Dedifferentiated amniotic fluid mesenchymal stem cell (primary cell): ENCODE results near the gene TANGO2.
A peak's percentile ranks its signal among the peaks of the same experiment; 100 is the strongest.

Experiments used
- DNase-seq: peaks from one replicate; pipeline ENCODE4 v3.0.0-alpha.2; 2016; ENCODE audit errors: extremely low spot score

TANGO2 gene

DNA sequence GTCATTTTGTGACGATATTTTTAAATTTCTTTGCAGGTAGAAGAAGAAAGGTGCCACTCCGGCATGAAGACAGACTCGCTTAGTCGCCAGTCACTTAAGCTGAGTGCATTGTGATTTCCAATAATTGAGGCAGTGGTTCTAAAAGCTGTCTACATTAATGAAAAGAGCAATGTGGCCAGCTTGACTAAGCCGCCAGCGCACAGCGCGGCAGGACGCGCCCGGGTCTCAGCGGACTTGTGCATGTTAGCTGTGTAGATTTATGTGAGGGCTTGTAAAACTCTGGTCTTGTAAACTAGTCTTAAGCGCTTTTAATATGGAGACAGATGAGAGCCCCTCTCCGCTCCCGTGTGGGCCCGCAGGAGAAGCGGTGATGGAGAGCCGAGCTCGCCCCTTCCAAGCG is 64.7 kb downstream of the TANGO2 start:
- no peak for DNase-seq

DNA sequence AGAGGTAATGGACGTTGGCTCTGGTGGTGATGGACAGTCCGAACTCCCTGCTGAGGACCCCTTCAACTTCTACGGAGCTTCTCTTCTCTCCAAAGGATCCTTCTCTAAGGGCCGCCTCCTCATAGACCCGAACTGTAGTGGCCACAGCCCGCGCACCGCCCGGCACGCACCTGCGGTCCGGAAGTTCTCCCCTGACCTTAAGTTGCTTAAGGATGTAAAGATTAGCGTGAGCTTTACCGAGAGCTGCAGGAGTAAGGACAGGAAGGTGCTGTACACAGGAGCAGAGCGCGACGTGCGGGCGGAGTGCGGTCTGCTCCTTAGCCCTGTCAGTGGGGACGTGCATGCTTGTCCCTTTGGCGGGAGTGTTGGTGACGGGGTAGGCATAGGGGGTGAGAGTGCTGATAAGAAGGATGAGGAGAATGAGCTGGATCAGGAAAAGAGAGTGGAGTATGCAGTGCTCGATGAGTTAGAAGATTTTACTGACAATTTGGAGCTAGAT is 65.2 kb downstream of the TANGO2 start:
- DNase-seq, result no peak

DNA sequence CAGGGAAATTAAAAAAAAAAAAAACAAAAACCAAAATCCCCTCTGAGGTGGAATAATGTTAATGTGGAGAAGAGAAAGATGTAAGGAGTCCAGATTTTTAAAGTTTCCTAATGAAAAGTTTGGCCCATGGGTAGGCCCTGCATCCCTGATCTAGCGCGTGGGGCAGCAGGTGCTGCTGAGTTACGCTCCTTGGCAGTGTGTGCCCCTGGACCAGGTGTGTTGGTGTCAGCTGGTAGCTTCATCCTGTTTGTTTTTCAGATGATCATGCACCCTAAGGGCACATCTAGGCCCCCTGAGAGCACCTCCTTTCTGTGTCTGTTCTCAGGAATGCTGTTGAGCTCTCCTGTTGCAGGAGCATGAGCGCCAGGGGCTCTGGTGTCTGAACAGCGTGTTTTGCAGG is 65.9 kb downstream of the TANGO2 start:
- no peak for DNase-seq

DNA sequence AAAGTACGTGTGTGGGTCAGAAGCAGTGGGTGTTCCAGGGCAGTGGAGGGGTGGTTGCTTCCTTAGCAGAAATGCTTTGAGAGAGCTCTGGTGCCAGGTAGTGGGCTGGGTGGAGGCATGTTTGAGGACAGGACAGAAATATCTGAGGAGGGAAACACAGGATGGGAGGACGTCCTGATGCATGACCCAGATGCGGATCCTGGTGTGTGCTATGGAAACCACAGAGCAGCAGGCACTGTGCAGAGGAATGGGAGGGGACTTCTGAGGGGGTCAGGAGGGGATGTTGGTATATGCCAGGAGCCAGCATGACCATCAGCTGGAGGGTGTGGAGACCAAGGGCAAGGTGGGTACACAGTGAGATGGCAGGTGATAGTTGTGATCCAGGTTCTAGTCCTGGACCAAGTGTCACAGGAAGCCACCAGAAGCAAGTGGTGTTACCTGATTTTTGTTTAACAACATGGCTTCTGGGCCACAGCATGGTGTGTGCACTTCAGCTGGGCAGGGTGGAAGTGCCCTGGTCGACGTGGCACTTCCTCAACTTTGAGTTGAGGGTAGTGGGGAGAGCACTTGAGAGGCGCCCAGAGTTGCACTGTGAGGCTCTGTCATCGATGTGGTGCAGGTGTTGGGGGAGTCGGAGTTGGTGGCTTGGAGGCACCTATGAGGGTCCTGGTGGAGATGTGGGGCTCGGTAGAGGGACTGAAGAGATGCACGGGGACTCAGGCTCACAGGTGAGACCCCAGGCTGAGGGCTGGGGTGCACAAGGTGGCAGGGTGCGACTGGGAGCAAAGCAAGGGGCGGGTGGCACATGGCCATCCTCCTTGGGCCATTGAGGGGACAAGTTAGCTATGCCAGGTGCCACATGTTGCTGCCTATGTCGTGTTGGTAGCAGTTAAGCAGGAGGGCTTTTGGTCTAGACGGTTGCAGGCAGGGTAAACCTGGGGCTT is 66.7 kb downstream of the TANGO2 start:
- no peak for DNase-seq

DNA sequence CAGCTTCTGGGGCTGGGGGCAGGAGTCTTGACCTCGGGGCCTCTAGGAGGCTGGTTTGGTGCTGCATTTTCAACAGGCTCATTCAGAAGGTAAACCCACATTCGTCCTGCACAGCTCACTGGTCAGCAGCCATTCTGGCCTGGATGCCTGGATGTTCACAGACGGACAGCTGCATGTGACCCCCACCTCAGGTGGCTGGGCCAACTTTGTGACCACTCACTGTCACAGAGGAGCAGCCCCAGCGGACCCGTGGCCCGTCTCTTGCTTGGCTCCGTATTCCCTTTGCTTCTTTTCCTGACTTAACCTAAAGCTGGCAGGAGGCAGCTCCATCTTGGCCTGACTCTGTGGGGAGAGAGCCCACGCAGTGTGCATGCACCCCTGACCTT is 67.3 kb downstream of the TANGO2 start:
- DNase-seq, result no peak

DNA sequence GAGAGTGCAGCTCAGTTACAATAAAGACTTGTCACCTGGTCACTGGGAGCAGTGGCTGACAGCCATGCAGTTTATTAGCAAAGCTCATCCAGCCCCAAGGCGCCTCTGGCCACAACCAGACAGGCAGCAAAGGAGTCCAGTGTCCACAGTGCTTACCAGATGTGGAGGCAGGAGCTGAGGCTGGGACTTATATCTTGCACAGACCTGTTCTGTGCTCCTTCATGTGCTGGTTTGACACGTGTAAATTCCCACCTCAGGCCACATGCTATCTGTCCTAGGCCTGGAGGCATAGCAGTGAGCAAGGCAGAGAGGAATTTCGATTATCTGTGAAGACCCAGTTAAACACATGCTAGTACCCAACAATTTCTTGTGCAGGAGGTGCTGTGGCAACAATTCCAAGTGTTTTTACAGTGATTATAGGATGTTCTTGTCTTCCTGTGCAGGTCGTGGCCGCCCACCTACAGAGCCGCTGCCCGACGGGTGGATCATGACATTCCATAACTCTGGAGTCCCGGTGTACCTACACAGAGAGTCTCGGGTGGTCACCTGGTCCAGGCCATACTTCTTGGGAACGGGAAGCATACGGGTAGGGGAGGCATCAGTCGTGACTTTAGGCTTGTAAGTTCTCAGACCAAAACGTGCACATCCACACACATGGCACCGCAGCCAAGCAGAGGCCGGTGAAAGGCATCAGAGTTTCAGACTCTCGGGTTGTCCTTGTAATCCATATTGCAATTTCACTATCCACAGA is 68.5 kb downstream of the TANGO2 start:
- DNase-seq, result no peak

DNA sequence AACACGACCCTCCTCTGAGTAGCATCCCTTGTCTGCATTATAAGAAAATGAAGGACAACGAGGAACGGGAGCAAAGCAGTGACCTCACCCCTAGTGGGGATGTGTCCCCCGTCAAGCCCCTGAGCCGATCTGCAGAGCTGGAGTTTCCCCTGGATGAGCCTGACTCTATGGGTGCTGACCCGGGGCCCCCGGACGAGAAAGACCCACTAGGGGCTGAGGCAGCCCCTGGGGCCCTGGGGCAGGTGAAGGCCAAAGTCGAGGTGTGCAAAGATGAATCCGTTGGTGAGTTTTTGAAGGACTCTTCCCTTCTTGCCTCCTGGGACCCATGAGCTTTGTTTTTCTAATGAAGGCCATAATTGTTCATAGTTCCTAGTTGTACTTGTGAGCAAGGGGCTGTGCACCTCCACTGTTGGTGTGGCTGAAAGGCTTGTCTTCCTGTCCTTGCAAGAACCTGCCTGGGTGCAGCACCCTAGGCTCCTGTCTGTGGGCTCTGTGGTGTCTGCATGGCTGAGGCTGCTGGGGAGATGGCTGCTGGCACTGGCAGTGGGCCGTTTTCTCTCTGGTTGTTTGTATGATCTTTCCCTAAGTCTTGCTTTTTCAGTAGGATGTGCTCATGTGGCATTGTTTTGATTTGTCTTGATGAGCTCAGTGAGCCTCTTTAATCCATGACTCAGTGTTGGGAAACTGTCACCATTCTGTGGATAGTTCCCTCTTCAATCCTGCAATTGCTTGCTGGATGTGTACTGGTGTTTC is 69.2 kb downstream of the TANGO2 start:
- peak; percentile 17 for DNase-seq

DNA sequence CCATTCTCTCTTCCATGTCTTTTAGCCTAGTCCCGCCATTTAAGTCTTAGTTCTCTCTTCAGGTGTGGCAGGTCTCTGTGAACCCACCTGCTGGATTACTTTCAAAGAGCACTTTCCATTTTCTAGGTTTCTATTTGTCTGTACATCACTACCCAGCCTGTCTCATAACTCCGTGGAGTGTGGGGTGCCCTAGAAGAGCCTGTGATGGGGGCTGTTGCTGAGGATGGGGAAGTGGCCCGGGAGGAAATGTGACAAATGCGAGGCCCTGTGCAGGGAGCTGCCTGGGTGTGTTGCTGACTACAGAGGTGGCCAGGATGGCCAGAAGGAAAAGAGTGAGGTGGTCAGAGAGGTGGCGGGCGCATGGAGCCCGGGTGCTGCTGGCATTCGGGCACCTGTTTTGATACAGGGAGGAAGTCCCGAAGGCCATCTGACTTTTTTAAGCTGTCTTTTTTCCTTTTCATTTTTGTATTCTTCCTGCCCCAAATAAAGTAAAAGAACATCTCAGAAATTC is 69.9 kb downstream of the TANGO2 start:
- DNase-seq, result no peak

DNA sequence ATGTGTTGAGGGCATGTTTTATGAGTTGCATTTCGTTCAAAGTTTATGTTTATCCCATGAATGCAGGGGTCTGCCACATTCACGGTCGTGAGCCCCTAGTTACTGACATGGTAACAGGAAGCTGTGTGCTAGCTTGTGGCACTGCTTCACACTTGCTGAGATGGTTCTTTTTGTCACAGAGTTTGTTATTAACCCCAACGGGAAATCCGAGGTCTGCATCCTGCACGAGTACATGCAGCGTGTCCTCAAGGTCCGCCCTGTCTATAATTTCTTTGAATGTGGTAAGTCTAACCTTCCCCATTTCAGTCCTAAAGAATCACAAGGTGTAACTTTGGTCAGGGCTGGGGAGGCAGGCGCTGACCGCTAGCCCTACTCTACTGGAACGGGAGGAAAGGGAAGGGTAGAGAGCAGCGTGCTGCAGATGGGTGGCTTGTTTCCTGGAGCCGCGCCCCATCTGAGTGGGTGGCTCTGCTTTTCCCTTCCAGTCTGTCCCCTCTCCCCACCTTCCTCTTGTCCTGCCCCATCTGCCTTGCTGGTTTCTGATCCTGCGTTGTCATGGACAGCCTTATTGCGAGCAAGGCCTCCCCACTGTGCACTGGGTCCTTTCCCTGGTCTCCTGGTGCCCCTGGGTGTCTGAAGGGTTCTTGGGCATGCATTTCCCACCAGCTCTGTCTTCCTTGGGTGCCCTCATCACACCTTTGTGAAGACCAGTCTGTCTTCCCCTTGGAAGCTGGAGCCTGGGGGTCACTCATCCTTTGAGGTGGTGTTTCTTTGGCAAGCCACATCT is 71.0 kb downstream of the TANGO2 start:
- no peak for DNase-seq

DNA sequence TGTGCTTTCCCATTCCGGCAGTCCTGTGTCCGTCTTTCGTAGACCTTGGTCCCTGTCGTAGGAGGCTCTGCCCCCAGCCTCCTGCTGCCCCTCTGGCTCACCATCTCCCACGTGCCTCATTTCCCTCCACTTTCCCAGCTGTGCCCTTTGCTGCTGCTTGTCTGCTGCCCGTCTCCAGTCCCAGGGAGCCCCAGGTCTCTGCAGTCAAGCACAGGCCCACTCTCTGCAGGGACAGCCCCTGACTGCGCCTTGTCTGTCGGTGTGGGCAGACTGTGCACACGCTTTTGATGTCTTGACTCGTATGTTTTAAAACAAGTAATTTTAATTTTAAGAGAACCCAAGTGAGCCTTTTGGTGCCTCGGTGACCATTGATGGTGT is 71.6 kb downstream of the TANGO2 start:
- DNase-seq, result no peak

DNA sequence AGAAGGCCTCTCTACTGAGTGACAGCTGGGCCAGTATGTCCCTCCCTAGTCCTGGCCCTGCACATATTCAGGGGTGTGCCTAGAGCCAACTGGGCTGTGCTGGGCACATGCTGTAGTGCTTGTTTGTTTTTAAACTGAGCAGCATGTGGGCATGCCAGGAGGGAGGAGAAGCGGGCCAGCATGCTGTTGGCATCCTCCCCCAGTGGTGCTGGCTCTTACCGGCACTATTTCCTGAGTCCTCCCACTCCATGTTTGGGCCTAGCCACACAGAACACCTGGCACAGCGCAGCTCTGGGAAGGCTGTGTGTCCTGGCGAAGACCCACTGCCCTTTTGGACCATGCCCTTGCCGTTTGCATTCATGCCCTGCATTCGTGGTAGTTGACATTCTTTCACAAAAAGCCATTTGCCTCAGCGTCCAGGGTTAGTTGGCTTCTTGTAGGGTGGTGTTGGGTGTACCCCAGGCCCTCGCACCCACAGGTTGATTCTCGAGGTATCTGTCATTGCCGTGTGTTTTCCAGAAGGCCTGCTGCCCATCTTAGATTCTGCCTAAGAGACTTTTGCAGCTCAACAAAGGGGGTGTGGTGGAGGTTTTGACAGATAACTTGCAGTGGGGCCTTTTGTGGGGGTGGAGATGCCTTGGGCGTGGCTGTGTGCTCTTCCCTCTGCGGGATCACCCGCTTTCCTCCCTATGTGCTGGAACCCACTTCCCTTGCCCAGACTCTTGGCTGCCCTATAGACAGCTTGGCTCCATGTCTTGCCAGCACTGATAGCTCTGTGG is 72.7 kb downstream of the TANGO2 start:
- no peak for DNase-seq

DNA sequence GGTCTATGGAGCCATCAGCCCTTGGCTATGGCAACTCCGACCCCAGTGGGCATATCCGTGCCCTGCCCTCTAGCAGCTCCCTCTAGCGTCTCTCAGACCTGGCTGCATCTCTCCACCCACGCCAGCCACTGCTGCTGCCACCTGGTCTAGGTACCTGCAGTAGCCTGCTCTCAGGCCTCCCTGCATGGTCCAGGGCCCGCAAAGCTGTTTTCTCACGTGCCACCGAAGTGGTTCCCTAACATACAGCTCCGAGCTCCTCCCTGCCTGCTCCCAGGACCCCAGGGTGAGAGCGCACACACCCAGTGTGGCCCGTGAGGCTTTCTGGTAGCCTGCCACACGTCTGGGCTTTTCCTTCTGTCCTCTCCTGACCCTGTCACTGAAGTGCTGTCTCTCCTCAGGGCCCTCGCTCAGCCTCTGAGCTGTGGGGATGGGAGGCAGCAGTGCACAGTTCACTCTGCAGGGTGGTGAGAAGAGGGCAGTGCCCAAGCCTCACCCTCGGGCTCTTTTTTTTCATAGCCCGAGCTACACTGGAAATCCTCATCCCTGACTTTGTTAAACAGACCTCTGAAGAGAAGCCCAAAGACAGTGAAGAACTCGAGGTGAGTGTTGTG is 73.4 kb downstream of the TANGO2 start:
- no peak for DNase-seq

DNA sequence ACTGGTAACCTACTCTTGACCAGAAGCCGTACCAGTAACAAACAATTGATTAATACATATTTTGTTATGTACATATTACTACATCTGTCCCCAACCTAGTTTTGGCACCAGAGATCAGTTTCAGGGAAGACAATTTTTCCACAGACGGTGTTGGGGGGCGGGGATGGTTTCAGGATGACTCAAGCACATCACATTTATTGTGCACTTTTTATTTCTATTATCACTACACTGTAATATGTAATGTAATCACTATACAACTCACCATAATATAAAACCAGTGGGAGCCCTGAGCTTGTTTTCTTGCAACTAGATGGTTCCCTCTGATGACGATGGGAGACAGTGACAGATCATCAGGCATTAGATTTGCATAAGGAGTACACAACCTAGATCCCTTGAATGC is 74.6 kb downstream of the TANGO2 start:
- DNase-seq, result no peak

DNA sequence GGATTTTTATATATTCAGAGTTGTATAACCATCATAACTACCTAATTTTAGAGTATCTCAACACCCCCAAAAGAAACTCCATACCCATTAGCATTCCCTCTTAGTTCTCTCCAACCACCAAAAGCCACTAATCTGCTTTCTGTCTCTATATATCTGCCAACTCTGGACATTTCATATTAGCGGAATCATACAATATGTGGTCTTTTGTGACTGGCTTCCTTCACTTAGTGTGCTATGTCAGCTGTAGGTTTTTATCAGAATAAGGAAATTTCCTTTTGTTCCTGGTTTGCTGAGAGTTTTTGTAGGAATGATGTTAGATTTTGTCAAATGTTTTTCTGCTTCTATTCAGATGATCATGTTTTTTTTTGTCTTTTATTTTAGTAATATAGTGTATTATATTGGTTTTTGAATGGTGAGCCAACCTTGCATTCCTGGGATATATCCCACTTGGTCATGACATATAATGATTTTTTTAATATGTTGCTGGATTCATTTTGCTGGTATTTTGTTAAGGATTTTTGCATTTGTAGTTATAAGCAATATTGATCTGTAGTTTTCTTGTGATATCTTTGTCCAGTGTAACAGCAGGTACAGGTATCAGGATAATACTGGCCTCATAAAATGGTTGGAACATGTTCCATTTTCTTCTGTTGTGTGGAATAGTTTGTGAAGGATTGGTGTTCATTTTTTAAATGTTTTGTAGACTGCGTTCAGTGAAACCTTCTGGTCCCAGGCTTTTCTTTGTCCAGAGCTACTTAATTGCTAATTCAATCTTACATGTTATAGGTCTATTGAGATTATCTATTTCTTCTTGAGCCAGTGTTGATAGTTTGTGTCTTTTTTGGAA is 75.9 kb downstream of the TANGO2 start:
- DNase-seq, result no peak

DNA sequence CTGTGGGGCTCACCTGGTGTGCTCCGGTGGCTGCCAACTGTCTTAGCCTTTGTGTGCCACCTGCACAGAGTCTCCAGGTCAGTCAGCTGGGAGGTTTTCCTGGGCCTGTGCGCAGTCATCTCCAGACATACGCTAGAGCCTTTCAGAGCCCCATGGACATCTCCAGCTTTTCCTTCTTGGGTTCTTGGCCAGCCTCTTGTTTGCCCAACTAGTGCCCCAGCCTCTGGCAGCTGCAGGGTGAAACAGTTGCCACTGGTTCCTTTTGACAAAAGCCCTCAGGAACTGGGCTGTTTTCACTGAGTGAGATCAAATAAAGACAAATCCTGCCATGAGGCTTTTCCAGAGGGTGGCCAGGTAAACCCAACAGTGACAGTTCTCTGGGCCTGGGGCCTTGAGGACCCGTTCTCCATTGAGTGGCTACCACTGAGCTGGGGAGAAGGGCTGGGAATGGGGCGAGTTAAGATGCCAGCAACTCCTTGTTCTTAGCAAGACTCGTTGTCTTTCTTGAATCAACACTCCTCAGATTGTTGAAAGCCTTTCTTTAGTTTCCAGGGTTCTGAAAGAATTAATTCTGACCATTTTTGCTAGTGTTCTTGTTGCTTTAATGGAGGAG is 78.3 kb downstream of the TANGO2 start:
- DNase-seq, result no peak

DNA sequence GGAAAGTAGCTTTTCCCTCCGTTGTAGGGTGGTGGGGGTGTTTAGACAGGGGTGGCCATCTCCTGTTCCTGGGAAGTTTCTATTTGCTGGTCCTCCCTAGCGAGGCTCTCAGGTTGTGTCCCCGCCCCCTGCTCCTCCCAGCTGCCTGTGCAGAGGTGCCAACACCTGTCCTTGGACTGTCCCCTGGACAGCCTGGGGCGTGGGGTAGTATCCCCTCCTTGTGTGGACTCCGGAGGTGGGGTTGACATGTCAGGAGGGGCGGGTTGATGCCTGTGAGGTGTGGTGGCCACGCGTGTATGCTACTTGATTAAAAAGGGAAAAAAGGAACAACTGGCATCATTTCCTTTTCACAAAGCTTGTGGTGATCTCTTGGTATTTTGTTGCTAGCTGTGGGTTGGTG is 80.7 kb downstream of the TANGO2 start:
- DNase-seq, result no peak

DNA sequence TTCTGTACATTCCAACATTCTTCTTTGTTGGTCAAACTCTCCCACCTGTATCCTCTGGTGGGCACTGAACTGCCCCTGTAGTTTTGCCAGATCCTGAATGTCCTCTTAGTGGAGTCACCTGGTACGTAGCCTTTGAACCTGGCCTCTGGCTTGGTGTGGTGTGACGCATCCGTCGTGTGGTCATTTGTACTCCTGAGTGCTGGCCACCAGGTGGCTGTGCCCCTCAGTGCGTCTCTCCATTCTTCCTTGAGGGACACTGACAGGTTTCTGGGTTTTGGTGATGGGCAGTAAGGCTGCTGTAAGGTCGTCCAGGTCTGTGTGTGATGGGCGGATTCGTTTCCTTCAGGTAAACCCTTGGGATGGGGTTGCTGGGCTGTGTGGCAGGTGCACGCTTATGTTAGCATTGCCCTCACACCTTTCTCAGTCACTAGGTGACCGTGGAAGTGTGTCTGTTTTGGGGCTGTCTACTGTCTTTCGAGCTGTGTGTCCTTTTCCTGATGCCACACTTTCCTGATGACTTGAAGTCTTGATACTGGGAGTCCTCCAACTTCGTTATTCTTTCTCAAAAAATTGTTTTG is 81.4 kb downstream of the TANGO2 start:
- DNase-seq, result no peak
